ENCODE data around the gene DEDD. TPM values are rescaled to one million over a fixed set of nuclear protein-coding genes. Genes with fewer than 3 reads are reported as not detected.

Gene DEDD
- total RNA-seq = 40.2 TPM

GRCh38 chr1:161132410-161133219 lies at the start of gene DEDD:
DEDD (minus strand) TSS chr1:161132667; CDS start chr1:161124462, 8,205 bp downstream.

GRCh38 chr1:161177112-161177935 lies 44.9 kb upstream of the DEDD start, which contains the start of gene B4GALT3:
B4GALT3 (minus strand) TSS chr1:161177507; CDS start chr1:161176060, 1,447 bp downstream.

GRCh38 chr1:161165742-161166668 lies 33.5 kb upstream of the DEDD start, which contains the start of gene PPOX:
PPOX (plus strand) TSS chr1:161166426; CDS start chr1:161166848, 422 bp downstream.

GRCh38 chr1:161159087-161159912 lies 26.8 kb upstream of the DEDD start, which contains the start of gene USP21:
USP21 (plus strand) TSS chr1:161159500; CDS start chr1:161160641, 1,141 bp downstream.

GRCh38 chr1:161153682-161154337 lies 21.3 kb upstream of the DEDD start, which contains the start of gene UFC1:
UFC1 (plus strand) TSS chr1:161153978; CDS start chr1:161153998, 20 bp downstream.

GRCh38 chr1:161117759-161118581 lies 14.5 kb downstream of the DEDD start, which contains the start of the genes NIT1 and PFDN2:
NIT1 (plus strand) TSS chr1:161118105; CDS start chr1:161118177, 72 bp downstream.
PFDN2 (minus strand) TSS chr1:161118037; CDS start chr1:161118026, 11 bp downstream.

GRCh38 chr1:161098210-161099068 lies 34.0 kb downstream of the DEDD start, which contains the start of gene KLHDC9:
KLHDC9 (plus strand) TSS chr1:161098361; CDS start chr1:161098536, 175 bp downstream.

GRCh38 chr1:161089251-161089924 lies 43.1 kb downstream of the DEDD start, which contains the start of gene NECTIN4:
NECTIN4 (minus strand) TSS chr1:161089558; CDS start chr1:161089296, 262 bp downstream.

Other genes with a start within 250 kb of the DEDD start
- gene ITLN1, start 247.5 kb downstream of the DEDD start, total RNA-seq = not detected
- not detected for gene ITLN2, start 177.9 kb downstream of the DEDD start, total RNA-seq
- gene F11R, start 111.5 kb downstream of the DEDD start, total RNA-seq = 19.3 TPM
- gene TSTD1, start 93.7 kb downstream of the DEDD start, total RNA-seq = 29.7 TPM
- 69.9 TPM for gene USF1, start 86.7 kb downstream of the DEDD start, total RNA-seq
- gene ARHGAP30, start 62.8 kb downstream of the DEDD start, total RNA-seq = 2.1 TPM
- gene NECTIN4, start 43.1 kb downstream of the DEDD start, total RNA-seq = 3.6 TPM
- 4.6 TPM for gene KLHDC9, start 34.3 kb downstream of the DEDD start, total RNA-seq
- 28.0 TPM for gene PFDN2, start 14.6 kb downstream of the DEDD start, total RNA-seq
- 24.8 TPM for gene NIT1, start 14.6 kb downstream of the DEDD start, total RNA-seq
- 107 TPM for gene UFC1, start 21.3 kb upstream of the DEDD start, total RNA-seq
- 28.2 TPM for gene USP21, start 26.8 kb upstream of the DEDD start, total RNA-seq
- gene PPOX, start 33.8 kb upstream of the DEDD start, total RNA-seq = 24.5 TPM
- gene B4GALT3, start 44.8 kb upstream of the DEDD start, total RNA-seq = 25.2 TPM
- 5.4 TPM for gene ADAMTS4, start 66.4 kb upstream of the DEDD start, total RNA-seq
- 103 TPM for gene NDUFS2, start 69.7 kb upstream of the DEDD start, total RNA-seq
- 6.3 TPM for gene FCER1G, start 82.6 kb upstream of the DEDD start, total RNA-seq
- not detected for gene APOA2, start 91.0 kb upstream of the DEDD start, total RNA-seq
- gene TOMM40L, start 93.4 kb upstream of the DEDD start, total RNA-seq = 13.5 TPM
- not detected for gene NR1I3, start 105.5 kb upstream of the DEDD start, total RNA-seq
- 31.3 TPM for gene PCP4L1, start 126.1 kb upstream of the DEDD start, total RNA-seq
- 19.4 TPM for gene MPZ, start 177.3 kb upstream of the DEDD start, total RNA-seq
- 63.4 TPM for gene SDHC, start 181.7 kb upstream of the DEDD start, total RNA-seq
- gene CFAP126, start 235.2 kb upstream of the DEDD start, total RNA-seq = not detected